Kidney (tissue), 14 donors: ENCODE results near the gene ANXA5. TPM values are rescaled to one million over a fixed set of nuclear protein-coding genes. Genes with fewer than 3 reads are reported as not detected.

Experiments used
- DNase-seq, 5 donors: peaks; one replicate each; pipeline ENCODE4 v3.0.0-alpha.2; 2013 to 2020
- FAIRE-seq: peaks from 2 replicates; lab custom pipeline; 2012; peaks lifted over from hg19 to GRCh38; lab: Jason Lieb, UNC
- H3K27ac ChIP-seq, 2 donors: one replicate each; pipeline ENCODE4 v1.7.0; 2013; ENCODE audit warnings: low read depth in 2 of 2, low read length in 2 of 2, inconsistent platforms in 1 of 2
- H3K27me3 ChIP-seq: one replicate; pipeline ENCODE4 v1.7.1; 2013; ENCODE audit warnings: low read length, inconsistent platforms; ENCODE audit not compliant: control insufficient read depth, insufficient read depth
- H3K36me3 ChIP-seq, 3 donors: one replicate each; pipeline versions ENCODE4 v1.7.0 to v1.7.1; 2013; ENCODE audit warnings: low read length in 3 of 3, control low read depth in 1 of 3, inconsistent platforms in 1 of 3; ENCODE audit not compliant: insufficient read depth in 3 of 3, control insufficient read depth in 2 of 3
- H3K4me1 ChIP-seq, 3 donors: one replicate each; pipeline versions ENCODE4 v1.7.0 to v1.7.1; 2013; ENCODE audit warnings: low read length in 3 of 3, inconsistent platforms in 1 of 3, low read depth in 1 of 3; ENCODE audit not compliant: control insufficient read depth in 2 of 3, insufficient read depth in 2 of 3
- H3K4me3 ChIP-seq, 3 donors: one replicate each; pipeline versions ENCODE4 v1.7.0 to v1.8.1; 2013; ENCODE audit warnings: low read length in 3 of 3, control low read depth in 1 of 3, inconsistent platforms in 1 of 3
- H3K9ac ChIP-seq, 3 donors: one replicate each; pipeline versions ENCODE4 v1.7.0 to v1.7.1; 2013; ENCODE audit warnings: low read length in 3 of 3, control low read depth in 1 of 3, inconsistent platforms in 1 of 3
- H3K9me3 ChIP-seq, 3 donors: one replicate each; pipeline versions ENCODE4 v1.7.0 to v1.7.1; 2013; ENCODE audit warnings: low read length in 3 of 3, control low read depth in 1 of 3, inconsistent platforms in 1 of 3; ENCODE audit not compliant: control insufficient read depth in 2 of 3, insufficient read depth in 1 of 3
- CTCF ChIP-seq: IDR thresholded peaks from 3 replicates; pipeline ENCODE4 v1.5.1; 2012; ENCODE audit warnings: mild to moderate bottlenecking, moderate library complexity, borderline replicate concordance; ENCODE audit not compliant: insufficient read depth; ENCODE audit errors: extremely low read depth
- intact Hi-C: fragments of 100-400 bp; cut with DNase I; formaldehyde crosslinking; loops from one replicate; pipeline ENCODE4 v1.11.1; 2022
- polyA plus RNA-seq: library from polyadenylated mRNA; stranded (reverse); fragments of 350-450 nt; fragmentation: Illumina TruSeq; extraction: RNeasy Lipid Tissue Mini Kit (QIAGEN cat#74804); gene quantifications from one replicate; pipeline ENCODE4 v1.2.3, GENCODE V29; 2014; ENCODE audit warnings: low read depth, low replicate concordance; ENCODE audit not compliant: insufficient read depth
- total RNA-seq: library from RNA; stranded (reverse); fragmentation: NEBNext Ultra II Directional; extraction: Animal tissue kit (Norgen Biotek cat#: 25700); gene quantifications from one replicate; pipeline ENCODE4 v1.2.1, GENCODE V29; 2021
- donor health status: control.
- donor health status: control.
- donor health status: control.
- donor health status: control.
- donor health status: control.
- donor health status: DM: yes; HTN: yes; CAD: no.
- donor health status: Normal renal cell carcinoma (clear cell type).

ANXA5 gene
- total and polyA plus RNA-seq, 2 donors from 2014 or later: 248 to 302 TPM

GRCh38 chr4:121738780-121739535, 42.2 kb upstream of the ANXA5 start:
- DNase-seq: peak in 4 of 5 donors; percentile 59 to 89 (median 73)

GRCh38 chr4:121737846-121738554, 41.2 kb upstream of the ANXA5 start:
- intact Hi-C loops: no loop called here
- FAIRE-seq (no peak), DNase-seq (peak in 1 of 5 donors; percentile 7)
- H3K27me3 ChIP-seq: no peaks in the 10 kb centered on the region
- no peak for TF ChIP-seq CTCF
- H3K27ac ChIP-seq: no peak overlapping the region
- H3K36me3 ChIP-seq: no peaks in the 10 kb centered on the region
- peaks cover 0 to 8% (median 0%) of the 10 kb centered on the region in 3 donors for H3K4me1 ChIP-seq
- no peak overlapping the region for H3K4me3 ChIP-seq
- no peak overlapping the region for H3K9ac ChIP-seq
- H3K9me3 ChIP-seq: no peaks in the 10 kb centered on the region

More at GRCh38 chr4:121738780-121739535, 42.2 kb upstream of the ANXA5 start:
- Histone ChIP-seq H3K27ac (no peak overlapping the region), H3K9ac (no peak overlapping the region), H3K36me3 (no peaks in the 10 kb centered on the region), H3K4me3 (no peak overlapping the region), H3K4me1 (peaks cover 0 to 8% (median 0%) of the 10 kb centered on the region in 3 donors), H3K9me3 (no peaks in the 10 kb centered on the region), H3K27me3 (no peaks in the 10 kb centered on the region)
- no peak for TF ChIP-seq CTCF
- intact Hi-C loops: no loop called here
- FAIRE-seq: no peak

GRCh38 chr4:121736735-121737351, 40.1 kb upstream of the ANXA5 start:
- no peaks in the 10 kb centered on the region for H3K36me3 ChIP-seq
- no peaks in the 10 kb centered on the region for H3K27me3 ChIP-seq
- H3K27ac ChIP-seq: no peak overlapping the region
- peaks cover 0 to 8% (median 0%) of the 10 kb centered on the region in 3 donors for H3K4me1 ChIP-seq
- no peak for FAIRE-seq
- peak; percentile 34 for TF ChIP-seq CTCF
- H3K4me3 ChIP-seq: no peak overlapping the region
- DNase-seq: peak in 2 of 5 donors; percentile 39 to 74
- no peaks in the 10 kb centered on the region for H3K9me3 ChIP-seq
- intact Hi-C loops: no loop called here
- no peak overlapping the region for H3K9ac ChIP-seq
